Measurements from ENCODE around the gene ENC1.

DNA sequence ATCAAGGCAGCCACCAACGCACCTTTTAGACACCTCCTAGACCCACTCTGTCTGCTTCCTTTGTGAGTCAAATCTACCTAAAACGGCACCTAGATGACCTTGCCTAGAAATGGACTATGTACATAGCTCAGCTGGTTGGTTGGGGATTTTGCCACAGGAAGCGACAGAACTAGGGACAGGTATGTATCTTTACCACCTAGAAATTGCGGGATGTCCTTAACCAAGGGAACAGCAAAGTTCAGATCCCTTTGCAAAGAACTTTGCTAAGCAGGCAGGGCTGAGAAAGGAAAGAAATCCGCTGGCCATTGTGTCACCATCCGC, 2.0 kb upstream of the ENC1 start:
- no peak for TF ChIP-seq POLR2AphosphoS5 (IDR thresholded peaks at IDR 0.05; ENCODE audit: low read depth, low read length)
- TF ChIP-seq, protein P1, sequence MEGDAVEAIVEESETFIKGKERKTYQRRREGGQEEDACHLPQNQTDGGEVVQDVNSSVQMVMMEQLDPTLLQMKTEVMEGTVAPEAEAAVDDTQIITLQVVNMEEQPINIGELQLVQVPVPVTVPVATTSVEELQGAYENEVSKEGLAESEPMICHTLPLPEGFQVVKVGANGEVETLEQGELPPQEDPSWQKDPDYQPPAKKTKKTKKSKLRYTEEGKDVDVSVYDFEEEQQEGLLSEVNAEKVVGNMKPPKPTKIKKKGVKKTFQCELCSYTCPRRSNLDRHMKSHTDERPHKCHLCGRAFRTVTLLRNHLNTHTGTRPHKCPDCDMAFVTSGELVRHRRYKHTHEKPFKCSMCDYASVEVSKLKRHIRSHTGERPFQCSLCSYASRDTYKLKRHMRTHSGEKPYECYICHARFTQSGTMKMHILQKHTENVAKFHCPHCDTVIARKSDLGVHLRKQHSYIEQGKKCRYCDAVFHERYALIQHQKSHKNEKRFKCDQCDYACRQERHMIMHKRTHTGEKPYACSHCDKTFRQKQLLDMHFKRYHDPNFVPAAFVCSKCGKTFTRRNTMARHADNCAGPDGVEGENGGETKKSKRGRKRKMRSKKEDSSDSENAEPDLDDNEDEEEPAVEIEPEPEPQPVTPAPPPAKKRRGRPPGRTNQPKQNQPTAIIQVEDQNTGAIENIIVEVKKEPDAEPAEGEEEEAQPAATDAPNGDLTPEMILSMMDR (IDR thresholded peaks at IDR 0.05), result no peak
- no peak for TF ChIP-seq SIN3A (IDR thresholded peaks at IDR 0.05; ENCODE audit: borderline replicate concordance, insufficient read depth, low read depth, low read length)
